A549 treated with CORT108297 at 1 μM for 4 hours (cell line): Measurements from ENCODE around the gene ZNF662. TPM values are rescaled to one million over a fixed set of nuclear protein-coding genes. Genes with fewer than 3 reads are reported as not detected.

Experiments used
- total RNA-seq: library from RNA; stranded (reverse); fragments of 200-300 nt; extraction: Qiagen RNA extraction; gene quantifications from 5 replicates; pipeline ENCODE4 v1.2.3, GENCODE V29; 2022

ZNF662 gene
- total RNA-seq, result not detected in 5 replicates

GRCh38 chr3:42906070-42906847 is at the start of gene ZNF662:
TSS of gene ZNF662 (plus strand) at chr3:42906142. CDS start at chr3:42908115, 1,973 bp downstream.

DNA sequence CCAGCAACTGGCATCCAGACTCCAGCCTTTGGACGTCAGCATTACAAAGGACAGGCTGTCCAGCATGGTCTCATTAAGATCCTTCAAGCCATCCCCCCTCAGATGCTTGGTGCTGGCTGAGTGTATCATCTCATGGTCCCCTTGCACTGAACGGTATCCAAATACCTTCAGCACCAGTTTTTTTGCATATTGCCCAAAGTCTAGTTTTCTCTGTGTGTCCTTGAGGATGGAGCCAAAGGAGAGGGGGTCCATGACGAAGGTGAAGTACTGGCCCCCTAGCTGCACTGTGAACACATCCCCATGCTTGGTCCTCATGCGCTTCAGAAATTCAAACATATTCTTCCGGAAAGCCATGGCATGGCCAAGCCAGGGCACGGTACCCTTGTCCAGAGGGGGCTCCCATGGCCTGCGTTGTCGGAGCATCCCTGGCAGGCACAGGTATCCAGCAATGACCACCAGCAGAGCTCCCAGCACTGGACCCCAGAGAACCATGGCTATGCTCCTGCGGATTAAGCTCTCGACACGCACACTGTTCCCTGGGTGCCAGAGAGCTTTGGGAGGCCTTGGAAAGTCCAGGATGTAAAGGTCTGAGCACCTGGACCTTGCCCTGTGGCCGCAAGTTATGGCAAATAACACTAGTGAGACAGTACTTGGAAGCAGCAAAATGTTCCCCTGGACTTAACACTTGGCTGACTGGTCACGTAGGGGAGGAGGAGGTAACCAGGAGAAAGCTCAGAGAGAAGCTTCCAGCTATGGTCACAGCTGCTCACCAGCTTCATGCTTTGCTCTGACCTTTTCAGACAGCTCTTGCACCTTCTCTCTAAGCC is 30.4 kb upstream of the ZNF662 start, which contains the start of gene CYP8B1:
CYP8B1 (minus strand) TSS at position 555 of the 827 bp plus-strand sequence; CDS start at position 492, 63 bp downstream.

Other genes with a start within 250 kb of the ZNF662 start
- not detected in 5 replicates for gene KLHL40, start 220.6 kb upstream of the ZNF662 start, total RNA-seq
- gene HHATL, start 203.3 kb upstream of the ZNF662 start, total RNA-seq, result not detected in 5 replicates
- 0.25 to 0.51 TPM (median 0.49 TPM) in 5 replicates for gene CCDC13, start 132.9 kb upstream of the ZNF662 start, total RNA-seq
- 71.8 to 102 TPM (median 76.2 TPM) in 5 replicates for gene HIGD1A, start 101.7 kb upstream of the ZNF662 start, total RNA-seq
- 0.05 to 0.13 TPM (median 0.07 TPM) in 3 of 5 replicates, not detected in the others for gene ACKR2, start 96.7 kb upstream of the ZNF662 start, total RNA-seq
- not detected in 5 replicates for gene CYP8B1, start 30.3 kb upstream of the ZNF662 start, total RNA-seq
- gene GASK1A, start 73.2 kb downstream of the ZNF662 start, total RNA-seq, result not detected in 5 replicates
- 6.3 to 9.5 TPM (median 8.7 TPM) in 5 replicates for gene POMGNT2, start 199.9 kb downstream of the ZNF662 start, total RNA-seq